ENCODE measurements around the gene TRIP13.

The TRIP13 gene

DNA sequence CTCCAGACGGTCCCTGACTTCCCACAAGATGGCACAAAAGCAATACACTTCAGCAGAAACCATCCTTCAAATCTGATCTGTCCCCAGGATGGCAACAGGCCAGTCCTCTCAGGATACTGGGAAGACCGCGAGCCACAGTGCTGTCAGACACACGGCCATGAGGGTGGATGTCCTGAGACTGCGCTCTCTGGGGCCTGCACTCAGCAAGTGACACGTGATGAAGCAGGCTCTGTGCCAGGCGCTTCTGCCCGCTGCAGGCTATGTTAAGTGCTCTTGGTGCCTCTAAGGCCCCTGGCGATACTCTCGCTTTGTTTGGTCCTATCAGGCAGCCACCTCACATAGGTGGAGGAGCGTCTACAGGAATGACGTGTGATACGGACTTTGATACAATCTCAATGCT, 7.2 kb upstream of the TRIP13 start:
- TF ChIP-seq, protein P1, sequence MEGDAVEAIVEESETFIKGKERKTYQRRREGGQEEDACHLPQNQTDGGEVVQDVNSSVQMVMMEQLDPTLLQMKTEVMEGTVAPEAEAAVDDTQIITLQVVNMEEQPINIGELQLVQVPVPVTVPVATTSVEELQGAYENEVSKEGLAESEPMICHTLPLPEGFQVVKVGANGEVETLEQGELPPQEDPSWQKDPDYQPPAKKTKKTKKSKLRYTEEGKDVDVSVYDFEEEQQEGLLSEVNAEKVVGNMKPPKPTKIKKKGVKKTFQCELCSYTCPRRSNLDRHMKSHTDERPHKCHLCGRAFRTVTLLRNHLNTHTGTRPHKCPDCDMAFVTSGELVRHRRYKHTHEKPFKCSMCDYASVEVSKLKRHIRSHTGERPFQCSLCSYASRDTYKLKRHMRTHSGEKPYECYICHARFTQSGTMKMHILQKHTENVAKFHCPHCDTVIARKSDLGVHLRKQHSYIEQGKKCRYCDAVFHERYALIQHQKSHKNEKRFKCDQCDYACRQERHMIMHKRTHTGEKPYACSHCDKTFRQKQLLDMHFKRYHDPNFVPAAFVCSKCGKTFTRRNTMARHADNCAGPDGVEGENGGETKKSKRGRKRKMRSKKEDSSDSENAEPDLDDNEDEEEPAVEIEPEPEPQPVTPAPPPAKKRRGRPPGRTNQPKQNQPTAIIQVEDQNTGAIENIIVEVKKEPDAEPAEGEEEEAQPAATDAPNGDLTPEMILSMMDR (IDR thresholded peaks at IDR 0.05; ENCODE audit: low read depth, low read length, missing control alignments), result no peak
- in situ Hi-C loops (cut with HindIII; ENCODE audit: low sequenced_read_pairs), result no loop called here

DNA sequence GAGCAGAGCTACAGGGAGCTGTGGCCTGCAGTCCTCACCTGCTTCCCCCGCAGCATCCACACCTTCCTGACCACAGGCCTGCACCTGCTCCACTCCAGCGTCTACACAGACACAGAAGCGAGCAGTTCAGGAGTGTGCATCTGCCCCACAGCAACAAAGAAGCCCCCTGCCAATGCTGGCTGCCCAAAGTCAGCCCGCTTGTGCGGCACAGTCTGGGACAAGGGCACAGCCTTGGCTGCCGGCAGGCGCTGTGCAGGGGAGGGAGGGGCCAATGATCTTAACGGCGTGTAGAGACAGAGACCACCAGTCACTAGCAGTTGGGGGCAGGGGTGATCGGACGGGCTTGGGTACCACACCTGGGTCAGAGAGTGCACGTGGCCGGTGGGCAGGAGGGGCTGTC, 6.6 kb upstream of the TRIP13 start:
- TF ChIP-seq, protein P1 (IDR thresholded peaks at IDR 0.05; ENCODE audit: low read depth, low read length, missing control alignments), result no peak
- in situ Hi-C loops (cut with HindIII; ENCODE audit: low sequenced_read_pairs), result no loop called here

More for the DNA sequence above, 7.2 kb upstream of the TRIP13 start:
- no peak for DNase-seq (ENCODE audit: low read depth)
- no peak overlapping the region for H3K4me3 ChIP-seq (ENCODE audit: low read depth, low read length)

DNA sequence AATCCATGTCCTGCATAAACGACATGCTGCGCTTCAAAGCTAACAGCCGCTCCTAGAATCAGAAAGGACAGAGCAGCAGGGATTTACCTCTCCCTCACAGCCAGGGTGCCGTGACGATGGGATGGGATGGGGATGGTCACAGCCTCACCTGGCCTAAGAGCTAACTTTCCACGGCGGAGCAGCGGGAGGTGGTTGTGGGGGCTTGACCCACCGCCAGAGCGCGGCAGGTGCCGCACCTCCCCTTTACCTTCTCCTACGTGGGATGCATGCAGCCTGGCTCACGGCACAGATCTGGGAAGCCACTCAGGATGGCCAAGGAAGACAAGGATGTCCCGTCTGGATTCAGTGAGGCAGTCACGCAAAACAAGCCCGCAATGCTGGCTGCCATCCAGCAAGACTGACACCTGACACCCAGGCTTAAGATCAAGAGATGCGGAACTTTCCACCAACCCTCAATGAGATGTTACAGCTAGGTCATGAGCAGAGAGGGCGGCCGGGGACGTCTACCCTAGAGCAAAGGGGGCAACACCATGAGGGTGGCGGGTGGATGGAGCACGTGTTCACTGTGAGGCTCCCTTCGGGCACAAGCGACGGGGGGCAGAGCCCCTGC, 5.9 kb upstream of the TRIP13 start:
- DNase-seq (ENCODE audit: low read depth), result no peak
- in situ Hi-C loops (cut with HindIII; ENCODE audit: low sequenced_read_pairs), result no loop called here
- TF ChIP-seq, protein P1 (IDR thresholded peaks at IDR 0.05; ENCODE audit: low read depth, low read length, missing control alignments), result no peak
- H3K4me3 ChIP-seq (ENCODE audit: low read depth, low read length), result no peak overlapping the region

More for the DNA sequence above, 6.6 kb upstream of the TRIP13 start:
- no peak overlapping the region for H3K4me3 ChIP-seq (ENCODE audit: low read depth, low read length)
- no peak for DNase-seq (ENCODE audit: low read depth)

DNA sequence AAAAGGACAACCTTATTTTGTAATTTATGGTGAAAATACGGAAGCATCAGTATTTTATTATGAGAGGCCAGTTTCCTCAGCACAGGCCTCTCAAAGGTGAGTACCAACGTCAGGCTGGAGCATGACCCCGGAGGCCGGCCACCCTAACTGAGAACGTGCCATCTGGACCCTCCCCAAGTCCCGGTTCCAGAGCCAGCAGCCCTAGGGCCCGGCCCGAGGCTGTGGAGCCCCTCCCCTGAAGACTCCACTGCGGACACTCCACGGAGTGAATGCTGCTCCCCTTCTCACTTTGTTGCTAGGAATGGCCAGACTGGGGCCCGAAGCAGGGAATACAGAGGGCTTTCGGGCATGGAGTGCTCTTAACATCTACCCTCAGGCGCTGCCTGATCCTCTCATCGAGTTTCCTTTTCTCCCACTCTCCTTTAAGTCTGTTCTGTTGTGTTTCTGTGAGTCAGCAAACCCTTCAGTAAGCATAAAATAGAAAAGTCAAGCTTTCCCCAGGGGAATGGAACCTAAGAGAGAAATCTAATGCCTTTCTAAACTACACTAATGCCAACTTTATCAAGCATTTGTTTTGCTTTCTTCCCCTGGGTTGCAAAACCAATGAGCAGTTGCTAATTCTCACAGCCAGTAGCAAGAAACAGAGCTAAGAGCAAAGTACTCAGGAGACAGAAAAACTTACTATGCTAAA, 4.6 kb upstream of the TRIP13 start:
- TF ChIP-seq, protein P1 (IDR thresholded peaks at IDR 0.05; ENCODE audit: low read depth, low read length, missing control alignments), result no peak
- no peak overlapping the region for H3K4me3 ChIP-seq (ENCODE audit: low read depth, low read length)
- no peak for DNase-seq (ENCODE audit: low read depth)
- in situ Hi-C loops (cut with HindIII; ENCODE audit: low sequenced_read_pairs), result no loop called here

DNA sequence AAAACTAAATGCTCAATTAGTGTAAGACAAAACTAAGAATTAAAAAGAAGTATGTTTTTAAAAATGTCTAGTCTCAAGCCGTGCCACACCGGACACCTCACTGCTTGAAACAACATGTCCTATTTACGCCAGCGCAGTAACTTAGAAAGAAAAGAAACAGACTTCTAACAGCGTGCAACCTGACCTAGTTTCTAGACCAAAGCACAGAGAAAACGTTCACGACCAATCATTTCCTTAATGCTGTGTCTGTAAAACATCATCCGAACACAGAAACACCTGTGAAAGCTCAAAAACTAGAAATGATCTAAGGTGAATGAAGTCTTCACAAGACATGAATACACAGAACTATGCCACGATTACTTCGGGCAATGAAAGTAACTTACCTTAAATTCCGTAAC, 4.0 kb upstream of the TRIP13 start:
- no peak overlapping the region for H3K4me3 ChIP-seq (ENCODE audit: low read depth, low read length)
- TF ChIP-seq, protein P1 (IDR thresholded peaks at IDR 0.05; ENCODE audit: low read depth, low read length, missing control alignments), result no peak
- DNase-seq (ENCODE audit: low read depth), result no peak
- in situ Hi-C loops (cut with HindIII; ENCODE audit: low sequenced_read_pairs), result no loop called here

DNA sequence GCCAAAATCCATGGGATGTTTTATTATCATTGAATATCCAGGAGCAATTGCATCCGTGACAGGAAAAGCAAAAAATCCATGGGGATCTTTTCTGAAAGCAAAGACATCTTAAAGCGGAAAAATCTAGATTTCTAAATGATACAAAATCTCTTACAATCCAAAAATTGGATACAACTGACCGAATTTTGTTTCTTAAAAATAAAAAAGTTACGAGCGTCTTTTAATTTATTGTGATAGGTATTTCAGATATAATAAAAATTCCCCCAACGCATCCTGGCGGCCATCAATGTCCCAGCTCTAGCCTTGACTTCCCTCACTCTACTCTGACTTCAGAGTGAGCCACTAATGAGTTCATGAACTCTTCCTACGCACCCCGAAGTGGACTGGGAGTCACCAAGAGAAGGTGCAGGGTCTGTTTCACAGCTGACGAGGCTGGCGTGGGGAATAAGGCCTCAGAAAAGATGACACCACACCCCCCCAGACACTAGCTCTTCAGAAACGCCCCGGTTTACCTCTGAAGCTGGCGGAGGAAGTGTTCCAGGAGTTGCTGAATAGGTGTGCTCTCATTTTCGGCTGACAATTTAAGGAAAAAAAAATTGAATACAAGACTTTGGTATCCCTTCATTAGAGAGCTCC, 3.5 kb upstream of the TRIP13 start:
- DNase-seq (ENCODE audit: low read depth), result no peak
- in situ Hi-C loops (cut with HindIII; ENCODE audit: low sequenced_read_pairs), result no loop called here
- no peak overlapping the region for H3K4me3 ChIP-seq (ENCODE audit: low read depth, low read length)
- TF ChIP-seq, protein P1 (IDR thresholded peaks at IDR 0.05; ENCODE audit: low read depth, low read length, missing control alignments), result no peak

Data from astrocyte of the cerebellum (primary cell).